K562 (cell line): Measurements from ENCODE around the gene ADAMTS10.

ENCODE experiments used
- ESRRA ChIP-seq: fragments of 450-650 bp; IDR thresholded peaks from 2 replicates; pipeline ENCODE4 v1.6.1; 2014; ENCODE audit warnings: low read depth, mild to moderate bottlenecking, moderate library complexity, borderline replicate concordance
- NFRKB ChIP-seq: fragments of 450-650 bp; IDR thresholded peaks from 2 replicates; pipeline ENCODE4 v1.6.1; 2016; ENCODE audit warnings: low read depth
- NR2C1 ChIP-seq, 2 experiments: fragments of 450-650 bp; IDR thresholded peaks; 2 replicates each; pipeline ENCODE4 v1.6.1; 2017; ENCODE audit warnings: mild to moderate bottlenecking in 2 of 2, antibody characterized with exemption in 1 of 2, inconsistent platforms in 1 of 2, missing compliant biosample characterization in 1 of 2, missing genetic modification characterization in 1 of 2
- ZC3H8 ChIP-seq: fragments of 450-650 bp; IDR thresholded peaks from 2 replicates; pipeline ENCODE4 v1.6.1; 2017
- ZNF263 ChIP-seq: sonication (generic); formaldehyde crosslinking; IDR thresholded peaks from 2 replicates; pipeline ENCODE4 v1.8.0; 2022; ENCODE audit warnings: mild to moderate bottlenecking, missing genetic modification reagents, borderline replicate concordance
- ZNF444 ChIP-seq: fragments of 250-450 bp; sonication (Bioruptor Pico); IDR thresholded peaks from 2 replicates; pipeline ENCODE4 v1.4.0; 2020; ENCODE audit warnings: mild to moderate bottlenecking, moderate library complexity
- TF ChIP-seq, protein P1 (sequence below): fragments of 200-800 bp; sonication (Bioruptor generic); IDR thresholded peaks from 2 replicates; pipeline ENCODE4 v1.6.1; 2017; ENCODE audit warnings: missing genetic modification characterization, missing compliant biosample characterization
- TF ChIP-seq, protein P2 (sequence below): fragments of 250-450 bp; sonication (Bioruptor Pico); IDR thresholded peaks from 2 replicates; pipeline ENCODE4 v1.8.0; 2022; ENCODE audit warnings: inconsistent platforms, mild to moderate bottlenecking, moderate library complexity, borderline replicate concordance

DNA sequence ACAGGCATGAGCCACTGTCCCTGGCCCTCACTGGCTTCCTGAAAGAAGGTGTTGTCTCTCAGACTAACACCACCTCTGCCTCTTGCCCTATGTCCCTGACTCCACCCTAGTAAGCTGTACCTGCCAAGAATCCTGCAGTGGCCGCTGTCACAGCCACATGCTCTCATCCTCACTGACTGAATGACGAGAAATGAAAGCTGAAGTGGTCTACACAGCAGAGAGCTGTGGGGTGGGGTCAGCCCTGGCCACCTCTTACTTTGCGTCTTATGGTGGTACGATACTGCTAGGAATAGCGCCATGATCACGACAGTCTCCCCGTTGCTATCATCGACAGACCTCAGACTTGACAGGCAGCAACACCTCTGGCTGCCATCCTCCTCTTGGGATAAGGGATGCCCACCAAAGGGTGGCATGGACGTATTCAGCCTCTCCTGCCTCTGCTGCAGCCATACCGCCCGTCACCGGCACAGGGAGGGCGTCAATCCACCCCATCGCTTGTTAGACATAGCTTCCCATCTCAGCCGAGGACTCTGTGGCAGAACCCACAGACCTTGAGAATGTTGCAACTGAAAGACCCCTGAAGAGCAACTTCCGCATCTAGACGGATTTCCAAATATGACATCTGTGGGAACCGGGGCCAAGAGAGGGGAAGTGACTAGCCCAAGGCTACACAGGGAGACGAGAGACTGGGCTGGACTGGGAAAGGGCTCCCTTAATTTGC lies 34.1 kb downstream of the ADAMTS10 start:
- TF ChIP-seq ZNF444 (CRISPR knock-in tag) (no peak), ESRRA (no peak), NR2C1 (IDR thresholded peaks at IDR 0.05) (no peak), NR2C1 (tag; IDR thresholded peaks at IDR 0.05) (no peak), ZC3H8 (no peak), ZNF263 (CRISPR knock-in tag) (no peak), NFRKB (no peak)
- TF ChIP-seq, protein P1, sequence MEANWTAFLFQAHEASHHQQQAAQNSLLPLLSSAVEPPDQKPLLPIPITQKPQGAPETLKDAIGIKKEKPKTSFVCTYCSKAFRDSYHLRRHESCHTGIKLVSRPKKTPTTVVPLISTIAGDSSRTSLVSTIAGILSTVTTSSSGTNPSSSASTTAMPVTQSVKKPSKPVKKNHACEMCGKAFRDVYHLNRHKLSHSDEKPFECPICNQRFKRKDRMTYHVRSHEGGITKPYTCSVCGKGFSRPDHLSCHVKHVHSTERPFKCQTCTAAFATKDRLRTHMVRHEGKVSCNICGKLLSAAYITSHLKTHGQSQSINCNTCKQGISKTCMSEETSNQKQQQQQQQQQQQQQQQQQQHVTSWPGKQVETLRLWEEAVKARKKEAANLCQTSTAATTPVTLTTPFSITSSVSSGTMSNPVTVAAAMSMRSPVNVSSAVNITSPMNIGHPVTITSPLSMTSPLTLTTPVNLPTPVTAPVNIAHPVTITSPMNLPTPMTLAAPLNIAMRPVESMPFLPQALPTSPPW (CRISPR knock-in tag), result no peak
- TF ChIP-seq, protein P2, sequence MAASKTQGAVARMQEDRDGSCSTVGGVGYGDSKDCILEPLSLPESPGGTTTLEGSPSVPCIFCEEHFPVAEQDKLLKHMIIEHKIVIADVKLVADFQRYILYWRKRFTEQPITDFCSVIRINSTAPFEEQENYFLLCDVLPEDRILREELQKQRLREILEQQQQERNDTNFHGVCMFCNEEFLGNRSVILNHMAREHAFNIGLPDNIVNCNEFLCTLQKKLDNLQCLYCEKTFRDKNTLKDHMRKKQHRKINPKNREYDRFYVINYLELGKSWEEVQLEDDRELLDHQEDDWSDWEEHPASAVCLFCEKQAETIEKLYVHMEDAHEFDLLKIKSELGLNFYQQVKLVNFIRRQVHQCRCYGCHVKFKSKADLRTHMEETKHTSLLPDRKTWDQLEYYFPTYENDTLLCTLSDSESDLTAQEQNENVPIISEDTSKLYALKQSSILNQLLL (CRISPR knock-in tag), result no peak
